ENCODE measurements around the gene TP53I11.

The TP53I11 gene

DNA sequence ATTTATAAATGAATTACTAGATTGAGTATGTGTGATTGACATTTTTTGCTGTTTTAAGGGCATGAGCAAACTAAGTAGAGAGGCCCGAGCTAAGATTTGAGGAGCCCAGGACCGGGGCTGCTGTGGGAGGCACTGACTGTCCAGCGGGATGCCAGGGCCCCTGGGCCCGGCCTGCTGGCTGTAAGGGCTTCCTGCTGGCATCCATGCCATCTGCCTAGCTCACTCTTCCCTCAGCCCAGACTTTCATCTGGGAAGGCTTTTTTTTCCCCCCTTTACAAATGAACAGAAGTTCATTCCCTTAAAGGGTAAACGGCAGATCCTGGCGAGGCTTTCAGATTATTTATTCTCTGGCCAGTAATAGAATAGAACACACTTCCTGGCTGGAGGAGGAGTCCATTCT, 16.0 kb upstream of the TP53I11 start:
- Histone ChIP-seq H2BK15ac (ENCODE audit: low read depth, poor library complexity, severe bottlenecking) (no peak overlapping the region), H3K27ac (ENCODE audit: low read length, poor library complexity, severe bottlenecking) (no peak overlapping the region), H3K18ac (ENCODE audit: low read depth in 1 of 2, low read length in 2 of 2) (no peak overlapping the region), H3K14ac (ENCODE audit: low read length in 2 of 2) (no peak overlapping the region), H2BK12ac (ENCODE audit: low read length in 2 of 2) (no peak overlapping the region), H3K9me3 (ENCODE audit: control insufficient read depth, low read length) (no peaks in the 10 kb centered on the region), H3K9ac (ENCODE audit: low read length) (no peak overlapping the region), H3K36me3 (ENCODE audit: control insufficient read depth in 1 of 2, insufficient read depth in 2 of 2, low read depth in 1 of 2, low read length in 2 of 2) (no peaks in the 10 kb centered on the region), H2BK120ac (ENCODE audit: low read depth, low read length) (no peak overlapping the region), H3K23ac (ENCODE audit: low read length in 2 of 2) (no peak overlapping the region), H3K4me2 (ENCODE audit: low read length, poor library complexity, severe bottlenecking) (no peak overlapping the region), H4K8ac (ENCODE audit: low read length) (no peak overlapping the region), H4K91ac (ENCODE audit: low read length) (no peak overlapping the region), H3K4me3 (ENCODE audit: insufficient read depth in 1 of 2, low read depth in 1 of 2, low read length in 2 of 2) (no peak overlapping the region), H3K79me1 (replicated peaks; ENCODE audit: low read length, poor library complexity, severe bottlenecking) (no peaks in the 10 kb centered on the region), H2BK5ac (ENCODE audit: low read depth, low read length, poor library complexity, severe bottlenecking) (no peak overlapping the region), H3K27me3 (ENCODE audit: control insufficient read depth in 1 of 2, insufficient read depth in 1 of 2, low read length in 2 of 2) (peaks cover 18 to 20% of the 10 kb centered on the region in 2 experiments), H3K4me1 (ENCODE audit: control insufficient read depth, insufficient read depth, low read depth, low read length) (no peaks in the 10 kb centered on the region), H3K4ac (ENCODE audit: low read depth in 1 of 2, low read length in 2 of 2) (no peak overlapping the region), H2AFZ (ENCODE audit: low read depth, low read length) (no peak overlapping the region), H2AK5ac (ENCODE audit: low read length, severe bottlenecking) (no peak overlapping the region)
- no peak for DNase-seq
- 84% methylated on average over 6 of the region's 6 CpGs for WGBS

DNA sequence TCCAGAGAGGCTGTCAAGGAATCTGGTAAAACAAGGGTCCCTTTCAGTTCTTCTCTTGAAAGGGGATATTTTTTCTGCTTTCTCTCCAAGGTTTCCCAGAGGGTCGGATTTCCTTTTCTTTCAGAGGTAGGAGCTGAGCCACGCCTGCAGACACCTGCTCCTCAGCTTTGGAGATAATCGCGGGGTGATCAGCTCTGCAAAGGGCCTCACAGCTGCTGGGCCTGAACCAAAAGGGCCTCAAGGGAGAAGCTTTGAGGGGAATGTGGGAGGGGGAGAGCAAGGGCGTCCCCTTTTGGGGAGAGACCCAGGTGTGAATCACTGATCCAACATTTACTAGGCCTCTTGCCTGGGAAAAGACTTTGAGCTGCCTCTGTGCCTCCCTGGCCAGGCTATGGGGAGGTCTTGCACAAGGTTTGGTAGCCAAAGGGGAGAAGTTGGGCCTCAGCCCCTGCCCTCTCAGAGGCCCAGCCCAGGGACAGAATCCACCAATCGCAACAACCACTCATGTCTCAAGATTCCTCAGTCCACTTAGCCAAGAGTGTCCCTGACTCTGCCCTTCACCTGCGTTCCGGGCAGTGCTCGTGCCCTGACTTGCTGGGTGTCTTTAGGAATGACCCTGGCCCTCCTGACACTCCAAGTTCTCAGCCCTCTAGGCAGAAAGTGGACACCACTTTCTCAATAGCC, 14.0 kb upstream of the TP53I11 start:
- DNase-seq, result no peak
- H3K4me2 ChIP-seq (ENCODE audit: low read length, poor library complexity, severe bottlenecking), result no peak overlapping the region
- H3K4me1 ChIP-seq (ENCODE audit: control insufficient read depth, insufficient read depth, low read depth, low read length), result peaks cover 6% of the 10 kb centered on the region
- peaks cover 4 to 8% of the 10 kb centered on the region in 2 experiments for H3K27me3 ChIP-seq (ENCODE audit: control insufficient read depth in 1 of 2, insufficient read depth in 1 of 2, low read length in 2 of 2)
- no peak overlapping the region for H3K4ac ChIP-seq (ENCODE audit: low read depth in 1 of 2, low read length in 2 of 2)
- no peaks in the 10 kb centered on the region for H3K79me1 ChIP-seq (replicated peaks; ENCODE audit: low read length, poor library complexity, severe bottlenecking)
- H3K18ac ChIP-seq (ENCODE audit: low read depth in 1 of 2, low read length in 2 of 2), result peak overlapping the region in 1 of 2 experiments; percentile 37
- H2BK5ac ChIP-seq (ENCODE audit: low read depth, low read length, poor library complexity, severe bottlenecking), result no peak overlapping the region
- no peak overlapping the region for H2BK120ac ChIP-seq (ENCODE audit: low read depth, low read length)
- H3K27ac ChIP-seq (ENCODE audit: low read length, poor library complexity, severe bottlenecking), result no peak overlapping the region
- H3K9me3 ChIP-seq (ENCODE audit: control insufficient read depth, low read length), result no peaks in the 10 kb centered on the region
- H4K91ac ChIP-seq (ENCODE audit: low read length), result no peak overlapping the region
- H3K14ac ChIP-seq (ENCODE audit: low read length in 2 of 2), result no peak overlapping the region
- H3K9ac ChIP-seq (ENCODE audit: low read length), result no peak overlapping the region
- no peak overlapping the region for H2AFZ ChIP-seq (ENCODE audit: low read depth, low read length)
- no peak overlapping the region for H2BK12ac ChIP-seq (ENCODE audit: low read length in 2 of 2)
- 67% methylated on average over 9 of the region's 9 CpGs for WGBS
- peak overlapping the region; percentile 3 for H4K8ac ChIP-seq (ENCODE audit: low read length)
- no peak overlapping the region for H2BK15ac ChIP-seq (ENCODE audit: low read depth, poor library complexity, severe bottlenecking)
- no peaks in the 10 kb centered on the region for H3K36me3 ChIP-seq (ENCODE audit: control insufficient read depth in 1 of 2, insufficient read depth in 2 of 2, low read depth in 1 of 2, low read length in 2 of 2)
- H3K4me3 ChIP-seq (ENCODE audit: insufficient read depth in 1 of 2, low read depth in 1 of 2, low read length in 2 of 2), result no peak overlapping the region
- no peak overlapping the region for H3K23ac ChIP-seq (ENCODE audit: low read length in 2 of 2)
- no peak overlapping the region for H2AK5ac ChIP-seq (ENCODE audit: low read length, severe bottlenecking)

DNA sequence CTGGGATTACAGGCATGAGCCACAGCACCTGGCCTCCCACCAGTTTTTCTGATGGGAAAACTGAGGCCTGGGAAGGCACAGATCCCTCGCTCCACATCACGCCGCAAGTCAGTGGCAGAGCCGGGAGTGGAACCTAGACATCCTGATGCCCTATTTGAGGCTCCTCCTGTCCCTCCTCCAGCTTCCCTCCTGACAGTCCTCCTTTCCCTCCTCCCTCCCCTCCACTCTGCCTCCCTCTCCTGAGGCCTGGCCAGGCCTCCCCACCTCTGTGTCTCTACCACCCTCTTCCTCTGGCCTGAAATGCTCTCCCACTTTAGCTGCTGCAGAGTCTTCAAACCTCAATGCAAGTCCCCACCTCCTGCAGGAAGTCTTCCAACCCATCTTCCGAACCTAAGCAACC, 13.3 kb upstream of the TP53I11 start:
- Histone ChIP-seq H3K23ac (ENCODE audit: low read length in 2 of 2) (no peak overlapping the region), H2BK15ac (ENCODE audit: low read depth, poor library complexity, severe bottlenecking) (no peak overlapping the region), H3K18ac (ENCODE audit: low read depth in 1 of 2, low read length in 2 of 2) (no peak overlapping the region), H3K27ac (ENCODE audit: low read length, poor library complexity, severe bottlenecking) (no peak overlapping the region), H3K4me1 (ENCODE audit: control insufficient read depth, insufficient read depth, low read depth, low read length) (peaks cover 6% of the 10 kb centered on the region), H3K4ac (ENCODE audit: low read depth in 1 of 2, low read length in 2 of 2) (no peak overlapping the region), H2AK5ac (ENCODE audit: low read length, severe bottlenecking) (no peak overlapping the region), H4K91ac (ENCODE audit: low read length) (no peak overlapping the region), H3K9ac (ENCODE audit: low read length) (no peak overlapping the region), H3K36me3 (ENCODE audit: control insufficient read depth in 1 of 2, insufficient read depth in 2 of 2, low read depth in 1 of 2, low read length in 2 of 2) (no peaks in the 10 kb centered on the region), H3K4me3 (ENCODE audit: insufficient read depth in 1 of 2, low read depth in 1 of 2, low read length in 2 of 2) (no peak overlapping the region), H4K8ac (ENCODE audit: low read length) (no peak overlapping the region), H2BK120ac (ENCODE audit: low read depth, low read length) (no peak overlapping the region), H3K27me3 (ENCODE audit: control insufficient read depth in 1 of 2, insufficient read depth in 1 of 2, low read length in 2 of 2) (peaks cover 4% of the 10 kb centered on the region in 2 experiments), H3K14ac (ENCODE audit: low read length in 2 of 2) (no peak overlapping the region), H3K9me3 (ENCODE audit: control insufficient read depth, low read length) (no peaks in the 10 kb centered on the region), H2BK12ac (ENCODE audit: low read length in 2 of 2) (no peak overlapping the region), H2BK5ac (ENCODE audit: low read depth, low read length, poor library complexity, severe bottlenecking) (no peak overlapping the region), H3K4me2 (ENCODE audit: low read length, poor library complexity, severe bottlenecking) (no peak overlapping the region), H3K79me1 (replicated peaks; ENCODE audit: low read length, poor library complexity, severe bottlenecking) (no peaks in the 10 kb centered on the region), H2AFZ (ENCODE audit: low read depth, low read length) (no peak overlapping the region)
- DNase-seq, result no peak
- 96% methylated on average over 5 of the region's 5 CpGs for WGBS

DNA sequence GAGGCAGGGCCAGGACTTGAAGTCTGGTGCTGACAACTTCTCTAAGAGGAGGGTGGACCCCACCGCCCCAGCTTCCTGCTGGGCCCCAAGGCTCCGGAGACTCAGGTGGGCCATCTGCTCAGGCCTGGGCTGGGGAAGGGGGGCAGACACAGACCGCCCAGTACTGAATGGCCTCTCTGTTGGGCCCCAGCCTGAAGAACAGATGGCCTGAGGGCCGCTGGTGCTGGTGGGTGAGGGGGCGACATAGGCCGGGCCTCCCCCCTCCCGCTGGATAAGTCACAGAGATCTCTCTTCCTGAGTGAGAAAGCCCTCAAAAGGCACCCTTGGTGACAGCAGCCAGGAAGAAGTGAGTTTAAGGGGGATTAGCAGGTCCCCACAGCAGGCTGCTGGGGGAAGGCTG, 12.5 kb upstream of the TP53I11 start:
- Histone ChIP-seq H3K4me1 (ENCODE audit: control insufficient read depth, insufficient read depth, low read depth, low read length) (peaks cover 6% of the 10 kb centered on the region), H3K4me2 (ENCODE audit: low read length, poor library complexity, severe bottlenecking) (no peak overlapping the region), H2AFZ (ENCODE audit: low read depth, low read length) (no peak overlapping the region), H2AK5ac (ENCODE audit: low read length, severe bottlenecking) (no peak overlapping the region), H3K4me3 (ENCODE audit: insufficient read depth in 1 of 2, low read depth in 1 of 2, low read length in 2 of 2) (no peak overlapping the region), H4K8ac (ENCODE audit: low read length) (peak overlapping the region; percentile 53), H3K23ac (ENCODE audit: low read length in 2 of 2) (no peak overlapping the region), H3K27ac (ENCODE audit: low read length, poor library complexity, severe bottlenecking) (no peak overlapping the region), H2BK120ac (ENCODE audit: low read depth, low read length) (peak overlapping the region; percentile 64), H3K14ac (ENCODE audit: low read length in 2 of 2) (peak overlapping the region in 1 of 2 experiments; percentile 72), H2BK12ac (ENCODE audit: low read length in 2 of 2) (peak overlapping the region in 1 of 2 experiments; percentile 60), H3K4ac (ENCODE audit: low read depth in 1 of 2, low read length in 2 of 2) (peak overlapping the region in 1 of 2 experiments; percentile 38), H4K91ac (ENCODE audit: low read length) (no peak overlapping the region), H3K36me3 (ENCODE audit: control insufficient read depth in 1 of 2, insufficient read depth in 2 of 2, low read depth in 1 of 2, low read length in 2 of 2) (no peaks in the 10 kb centered on the region), H2BK15ac (ENCODE audit: low read depth, poor library complexity, severe bottlenecking) (no peak overlapping the region), H3K9me3 (ENCODE audit: control insufficient read depth, low read length) (no peaks in the 10 kb centered on the region), H3K18ac (ENCODE audit: low read depth in 1 of 2, low read length in 2 of 2) (no peak overlapping the region), H3K9ac (ENCODE audit: low read length) (no peak overlapping the region), H3K79me1 (replicated peaks; ENCODE audit: low read length, poor library complexity, severe bottlenecking) (no peaks in the 10 kb centered on the region), H3K27me3 (ENCODE audit: control insufficient read depth in 1 of 2, insufficient read depth in 1 of 2, low read length in 2 of 2) (peaks cover 4 to 8% of the 10 kb centered on the region in 2 experiments), H2BK5ac (ENCODE audit: low read depth, low read length, poor library complexity, severe bottlenecking) (no peak overlapping the region)
- WGBS, result 68% methylated on average over 7 of the region's 7 CpGs
- DNase-seq, result no peak
